ENCODE measurements around the gene MICAL3. TPM values are rescaled to one million over a fixed set of nuclear protein-coding genes. Genes with fewer than 3 reads are reported as not detected.

The MICAL3 gene
- total RNA-seq, 2 donors from 2014 or later: 33.6 to 34.0 TPM

DNA sequence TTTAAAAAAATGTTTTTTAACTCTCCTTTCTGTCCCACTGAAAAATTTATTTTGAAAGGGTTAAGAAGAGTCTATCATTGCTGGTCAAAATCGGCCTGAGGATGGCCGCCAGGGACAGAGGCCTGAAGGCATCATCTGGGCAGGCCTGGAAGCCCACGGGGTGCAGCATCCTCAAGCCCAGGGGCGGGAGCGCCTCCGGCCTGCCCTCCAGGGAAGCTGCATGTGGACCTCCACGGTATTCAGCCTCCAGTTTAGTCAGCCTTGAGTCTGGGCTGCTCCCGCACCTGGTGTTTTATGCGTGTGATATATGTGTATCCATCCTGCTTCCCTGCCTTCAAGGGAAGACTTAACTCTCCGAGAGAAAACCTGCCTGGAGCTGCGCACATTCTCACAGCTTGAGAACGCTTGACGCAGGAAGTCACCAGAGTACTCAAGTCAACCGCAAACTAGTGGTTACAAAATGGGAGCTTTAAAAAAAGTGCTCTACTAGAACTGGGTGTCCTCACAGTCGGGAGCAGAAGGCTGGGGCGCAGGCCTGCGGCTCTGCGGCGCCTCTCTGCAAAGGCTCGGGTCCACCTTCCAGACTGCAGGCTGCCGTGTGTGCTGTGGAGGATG is 236.5 kb downstream of the MICAL3 start:
- WGBS, 2 donors: 82 to 90% methylated on average over 17 to 21 of the region's 21 CpGs
- TF ChIP-seq, protein P1, sequence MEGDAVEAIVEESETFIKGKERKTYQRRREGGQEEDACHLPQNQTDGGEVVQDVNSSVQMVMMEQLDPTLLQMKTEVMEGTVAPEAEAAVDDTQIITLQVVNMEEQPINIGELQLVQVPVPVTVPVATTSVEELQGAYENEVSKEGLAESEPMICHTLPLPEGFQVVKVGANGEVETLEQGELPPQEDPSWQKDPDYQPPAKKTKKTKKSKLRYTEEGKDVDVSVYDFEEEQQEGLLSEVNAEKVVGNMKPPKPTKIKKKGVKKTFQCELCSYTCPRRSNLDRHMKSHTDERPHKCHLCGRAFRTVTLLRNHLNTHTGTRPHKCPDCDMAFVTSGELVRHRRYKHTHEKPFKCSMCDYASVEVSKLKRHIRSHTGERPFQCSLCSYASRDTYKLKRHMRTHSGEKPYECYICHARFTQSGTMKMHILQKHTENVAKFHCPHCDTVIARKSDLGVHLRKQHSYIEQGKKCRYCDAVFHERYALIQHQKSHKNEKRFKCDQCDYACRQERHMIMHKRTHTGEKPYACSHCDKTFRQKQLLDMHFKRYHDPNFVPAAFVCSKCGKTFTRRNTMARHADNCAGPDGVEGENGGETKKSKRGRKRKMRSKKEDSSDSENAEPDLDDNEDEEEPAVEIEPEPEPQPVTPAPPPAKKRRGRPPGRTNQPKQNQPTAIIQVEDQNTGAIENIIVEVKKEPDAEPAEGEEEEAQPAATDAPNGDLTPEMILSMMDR (IDR thresholded peaks at IDR 0.05): no peak
- no peak for TF ChIP-seq POLR2A (IDR thresholded peaks at IDR 0.05)
- H3K36me3 ChIP-seq (replicated peaks in 1 of 2; ENCODE audit: insufficient read depth in 1 of 2, low read depth in 2 of 2): no peaks in the 10 kb centered on the region
- H3K9me3 ChIP-seq: no peaks in the 10 kb centered on the region
- no peak for DNase-seq
- H3K27me3 ChIP-seq: no peaks in the 10 kb centered on the region
- H3K4me1 ChIP-seq: no peaks in the 10 kb centered on the region
- intact Hi-C loops (cut with DNase I): no loop called here
- no peak overlapping the region for H3K27ac ChIP-seq
- H3K4me3 ChIP-seq: no peak overlapping the region
- no peak for ATAC-seq

DNA sequence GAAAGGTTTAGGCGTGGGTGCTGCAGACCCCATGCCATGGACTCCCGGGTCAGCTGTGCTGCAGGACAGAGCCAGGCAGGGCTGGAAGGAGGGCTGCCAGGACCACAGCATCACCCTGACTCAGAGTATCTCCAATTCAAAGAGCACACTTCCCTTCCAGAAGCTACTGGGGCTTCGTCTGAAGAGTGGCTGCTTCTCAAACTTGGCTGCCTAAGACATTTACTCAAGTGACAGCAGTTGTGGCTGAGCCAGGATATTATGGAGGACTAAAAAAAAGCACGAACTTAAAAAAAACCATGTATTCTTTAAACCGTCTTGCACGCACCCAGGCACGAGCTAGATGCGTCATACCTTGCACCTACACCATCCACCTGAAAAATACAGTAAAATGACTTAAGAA is 237.1 kb downstream of the MICAL3 start:
- Histone ChIP-seq H3K4me3 (no peak overlapping the region), H3K36me3 (replicated peaks in 1 of 2; ENCODE audit: insufficient read depth in 1 of 2, low read depth in 2 of 2) (no peaks in the 10 kb centered on the region), H3K27ac (no peak overlapping the region), H3K9me3 (no peaks in the 10 kb centered on the region), H3K27me3 (no peaks in the 10 kb centered on the region), H3K4me1 (no peaks in the 10 kb centered on the region)
- intact Hi-C loops (cut with DNase I): no loop called here
- ATAC-seq (no peak), DNase-seq (no peak)
- no peak for TF ChIP-seq POLR2A (IDR thresholded peaks at IDR 0.05)
- TF ChIP-seq, protein P1 (IDR thresholded peaks at IDR 0.05): no peak
- WGBS, 2 donors: 81 to 84% methylated on average over 8 of the region's 8 CpGs

DNA sequence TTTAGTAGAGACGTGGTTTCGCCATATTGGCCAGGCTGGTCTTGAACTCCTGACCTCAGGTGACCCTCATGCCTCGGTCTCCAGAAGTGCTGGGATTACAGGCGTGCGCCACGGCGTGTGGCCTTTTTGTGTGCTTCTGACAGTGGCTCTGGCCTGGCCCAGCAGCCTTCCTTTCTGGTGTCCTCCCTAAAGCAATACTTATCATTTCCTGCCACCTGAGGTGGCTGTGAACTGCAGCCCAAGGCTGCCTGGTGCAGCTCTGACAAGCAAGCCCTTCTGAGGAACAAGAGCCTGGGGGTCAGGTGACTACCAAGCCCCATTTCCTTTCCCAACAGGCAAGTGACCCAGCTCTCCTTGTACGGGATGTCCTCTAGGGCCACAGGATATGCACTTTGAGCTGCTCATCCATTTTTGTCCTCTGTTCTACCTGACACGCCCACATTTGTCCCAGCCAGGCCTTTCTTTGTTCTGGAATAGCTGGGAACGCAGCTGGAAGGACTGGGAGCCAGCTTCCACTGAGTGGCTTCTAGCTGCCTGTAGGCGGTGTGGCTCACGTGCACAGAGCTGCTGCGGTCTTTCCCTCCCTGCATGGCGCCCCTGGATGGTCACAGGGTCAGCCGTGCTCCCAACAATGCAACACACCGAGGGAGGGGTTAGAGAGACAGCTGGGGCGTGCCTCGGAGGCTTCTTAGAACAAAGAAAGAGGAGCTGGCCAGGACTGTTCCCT is 237.8 kb downstream of the MICAL3 start:
- intact Hi-C loops (cut with DNase I): no loop called here
- DNase-seq (peak in 1 of 4 donors; percentile 37), ATAC-seq (peak; percentile 41)
- no peak for TF ChIP-seq POLR2A (IDR thresholded peaks at IDR 0.05)
- TF ChIP-seq, protein P1 (IDR thresholded peaks at IDR 0.05): no peak
- WGBS, 2 donors: 71 to 73% methylated on average over 12 to 18 of the region's 18 CpGs
- Histone ChIP-seq H3K27me3 (no peaks in the 10 kb centered on the region), H3K4me1 (peaks cover 2% of the 10 kb centered on the region), H3K36me3 (replicated peaks in 1 of 2; ENCODE audit: insufficient read depth in 1 of 2, low read depth in 2 of 2) (no peaks in the 10 kb centered on the region), H3K27ac (peak overlapping the region in 1 of 4 donors; percentile 39), H3K9me3 (no peaks in the 10 kb centered on the region), H3K4me3 (no peak overlapping the region)

DNA sequence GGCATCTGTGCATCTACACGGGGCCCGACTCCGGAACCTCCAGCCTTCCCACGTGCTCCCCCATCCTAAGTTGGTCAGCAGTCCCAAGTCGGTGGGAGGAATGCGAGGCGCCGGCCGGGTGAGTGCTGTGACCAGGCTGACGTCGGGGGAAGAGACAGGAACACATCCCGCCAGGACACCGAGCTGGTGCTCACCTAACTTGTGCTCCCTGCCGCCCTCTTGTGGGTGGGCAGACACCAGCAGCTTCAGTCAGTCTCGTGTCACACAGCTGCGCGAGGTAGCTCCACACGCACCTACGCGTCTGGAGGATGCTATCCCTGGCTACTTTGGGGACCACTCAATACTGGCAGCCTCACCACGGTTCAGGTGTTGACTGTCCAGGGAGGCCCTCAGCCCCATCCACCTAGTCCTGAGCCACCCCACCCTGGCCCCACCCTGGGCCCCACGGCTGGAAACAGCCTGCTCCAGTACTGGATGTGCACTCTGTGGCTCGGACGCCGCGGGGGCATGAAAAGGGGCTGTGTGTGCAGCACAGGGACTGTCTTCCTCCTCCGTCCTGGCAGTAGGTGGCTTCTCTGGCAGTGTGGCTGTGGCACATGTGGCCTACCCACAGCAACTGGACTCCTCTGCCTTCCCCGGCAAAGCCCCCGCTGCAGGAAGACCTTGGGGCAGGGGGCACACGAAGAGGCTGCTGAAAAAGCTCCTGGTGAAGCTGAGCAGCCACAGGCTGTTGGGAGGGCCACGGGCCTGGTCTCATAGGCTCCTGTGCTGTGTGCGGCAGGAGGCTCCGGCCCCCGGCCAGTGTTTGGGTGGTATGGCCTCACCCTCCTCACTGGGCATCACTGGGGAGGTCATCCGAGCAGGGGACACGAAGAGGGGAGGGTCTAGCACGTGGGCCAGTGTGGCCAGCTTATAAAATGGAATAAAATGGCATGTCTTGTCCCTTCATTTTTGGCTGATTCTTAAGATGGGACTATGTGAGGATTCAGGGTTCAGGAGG is 238.9 kb downstream of the MICAL3 start:
- peaks cover 7% of the 10 kb centered on the region for H3K4me1 ChIP-seq
- TF ChIP-seq POLR2A (IDR thresholded peaks at IDR 0.05): no peak
- TF ChIP-seq, protein P1 (IDR thresholded peaks at IDR 0.05): peak in 6 of 7 experiments; percentile 40 to 70 (median 64)
- ATAC-seq (peak; percentile 55), DNase-seq (peak; percentile 75 to 83 (median 78))
- no peak overlapping the region for H3K27ac ChIP-seq
- 40 to 49% methylated on average over 8 to 33 of the region's 37 CpGs for WGBS, 2 donors
- H3K4me3 ChIP-seq: no peak overlapping the region
- no peaks in the 10 kb centered on the region for H3K27me3 ChIP-seq
- intact Hi-C loops (cut with DNase I): no loop called here
- H3K36me3 ChIP-seq (replicated peaks in 1 of 2; ENCODE audit: insufficient read depth in 1 of 2, low read depth in 2 of 2): no peaks in the 10 kb centered on the region
- H3K9me3 ChIP-seq: no peaks in the 10 kb centered on the region
